IMR-90 (cell line): ENCODE data around the gene SLC34A2. TPM values are rescaled to one million over a fixed set of nuclear protein-coding genes. Genes with fewer than 3 reads are reported as not detected.

Source experiments
- ATAC-seq: fragments of 200-7000 bp; cut with Tn5 transposase; 2 replicates; pipeline ENCODE4 v1.9.1; 2020; ENCODE audit warnings: low read depth, mild to moderate bottlenecking, moderate library complexity
- BruUV-seq: library from RNA; stranded (reverse); fragments of 400-500 nt; replicated peaks from 2 replicates; lab custom pipeline; 2021; lab: Mats Ljungman, UMichigan
- CTCF ChIA-PET: fragments of 300-600 bp; formaldehyde crosslinking; extraction: SDS; loops from one replicate; lab custom pipeline; 2021; ENCODE audit warnings: antibody characterized with exemption; lab: Yijun Ruan, JAX
- POLR2A ChIA-PET: fragments of 300-600 bp; sonication (Branson Sonifier 250); formaldehyde crosslinking; loops from one replicate; lab custom pipeline; 2022; ENCODE audit warnings: antibody characterized with exemption; ENCODE audit not compliant: unreplicated experiment; lab: Charles Lee
- DNase-seq: peaks from one replicate; pipeline ENCODE4 v3.0.0; 2013
- H2AFZ ChIP-seq: replicated peaks from 2 replicates; pipeline ENCODE3; 2013; ENCODE audit warnings: low read length, mild to moderate bottlenecking; ENCODE audit not compliant: poor library complexity
- H2AK5ac ChIP-seq: 2 replicates; pipeline ENCODE4 v1.6.1; 2013; ENCODE audit warnings: low read depth, low read length, inconsistent platforms
- H2AK9ac ChIP-seq: replicated peaks from 2 replicates; pipeline ENCODE3; 2013; ENCODE audit warnings: mild to moderate bottlenecking, low read depth, low read length, moderate library complexity; ENCODE audit not compliant: poor library complexity
- H2BK120ac ChIP-seq: 2 replicates; pipeline ENCODE4 v1.6.1; 2013; ENCODE audit warnings: low read depth, low read length, inconsistent platforms
- H2BK15ac ChIP-seq: 3 replicates; pipeline ENCODE4 v1.6.1; 2013; ENCODE audit warnings: low read depth, low read length, inconsistent platforms
- H2BK20ac ChIP-seq: 2 replicates; pipeline ENCODE4 v1.6.1; 2013; ENCODE audit warnings: low read depth, mild to moderate bottlenecking, inconsistent platforms, low read length, moderate library complexity
- H2BK5ac ChIP-seq: 2 replicates; pipeline ENCODE4 v1.6.1; 2013; ENCODE audit warnings: mild to moderate bottlenecking, low read depth, low read length, inconsistent platforms; ENCODE audit not compliant: poor library complexity, severe bottlenecking
- H3K14ac ChIP-seq: replicated peaks from 2 replicates; pipeline ENCODE4 v1.6.1; 2013; ENCODE audit warnings: low read depth, low read length, inconsistent platforms
- H3K18ac ChIP-seq: 2 replicates; pipeline ENCODE4 v1.6.1; 2013; ENCODE audit warnings: low read depth, low read length, control low read depth
- H3K23ac ChIP-seq: 2 replicates; pipeline ENCODE4 v1.6.1; 2013; ENCODE audit warnings: low read depth, low read length, inconsistent platforms
- H3K27ac ChIP-seq: 2 replicates; pipeline ENCODE4 v1.5.1; 2013; ENCODE audit warnings: mild to moderate bottlenecking, control low read depth, low read length; ENCODE audit not compliant: insufficient read depth
- H3K27me3 ChIP-seq: 2 replicates; pipeline ENCODE4 v1.6.1; 2013; ENCODE audit warnings: low read length; ENCODE audit not compliant: control insufficient read depth, insufficient read depth
- H3K36me3 ChIP-seq: 2 replicates; pipeline ENCODE4 v1.6.1; 2013; ENCODE audit warnings: low read length, mixed read lengths; ENCODE audit not compliant: control insufficient read depth, insufficient read depth
- H3K4ac ChIP-seq: 2 replicates; pipeline ENCODE4 v1.6.1; 2013; ENCODE audit warnings: low read depth, low read length, inconsistent platforms
- H3K4me1 ChIP-seq: 2 replicates; pipeline ENCODE4 v1.6.1; 2013; ENCODE audit warnings: low read length, mixed read lengths; ENCODE audit not compliant: control insufficient read depth, insufficient read depth
- H3K4me2 ChIP-seq: 2 replicates; pipeline ENCODE4 v1.6.1; 2013; ENCODE audit warnings: low read depth, mild to moderate bottlenecking, control low read depth, low read length, moderate library complexity
- H3K4me3 ChIP-seq: 2 replicates; pipeline ENCODE4 v1.5.1; 2013; ENCODE audit warnings: low read depth, mild to moderate bottlenecking, control low read depth, low read length, moderate library complexity; ENCODE audit not compliant: insufficient read depth
- H3K56ac ChIP-seq: 2 replicates; pipeline ENCODE4 v1.6.1; 2013; ENCODE audit warnings: low read length, inconsistent platforms; ENCODE audit not compliant: insufficient read depth; ENCODE audit errors: extremely low read depth
- H3K79me1 ChIP-seq, 2 experiments: 2 replicates each; pipeline ENCODE4 v1.6.1; 2013; ENCODE audit warnings: low read length in 2 of 2, inconsistent platforms in 1 of 2, low read depth in 1 of 2
- H3K9ac ChIP-seq: 2 replicates; pipeline ENCODE4 v1.6.1; 2013; ENCODE audit warnings: low read depth, low read length, control low read depth
- H3K9me1 ChIP-seq: 2 replicates; pipeline ENCODE4 v1.6.1; 2013; ENCODE audit warnings: low read length, inconsistent platforms; ENCODE audit not compliant: insufficient read depth
- H3K9me3 ChIP-seq: 2 replicates; pipeline ENCODE4 v1.6.1; 2013; ENCODE audit warnings: low read length; ENCODE audit not compliant: control insufficient read depth, insufficient read depth
- H4K20me1 ChIP-seq: 2 replicates; pipeline ENCODE4 v1.6.1; 2013; ENCODE audit warnings: low read length, inconsistent platforms; ENCODE audit not compliant: insufficient read depth
- H4K5ac ChIP-seq: 2 replicates; pipeline ENCODE4 v1.6.1; 2013; ENCODE audit warnings: mild to moderate bottlenecking, low read depth, low read length, control low read depth
- H4K8ac ChIP-seq, 2 experiments: 2 replicates each; pipeline ENCODE4 v1.6.1; 2013; ENCODE audit warnings: low read depth in 2 of 2, low read length in 2 of 2, control low read depth in 1 of 2, inconsistent platforms in 1 of 2
- H4K91ac ChIP-seq: 2 replicates; pipeline ENCODE4 v1.6.1; 2013; ENCODE audit warnings: low read depth, low read length, inconsistent platforms; ENCODE audit not compliant: insufficient read depth
- BHLHE40 ChIP-seq: fragments of 150-350 bp; IDR thresholded peaks from 2 replicates; pipeline ENCODE4 v1.6.1; 2016; ENCODE audit warnings: mild to moderate bottlenecking, low read depth, low read length
- CEBPB ChIP-seq: IDR thresholded peaks from 2 replicates; pipeline ENCODE4 v1.6.1; 2012; ENCODE audit warnings: low read depth, low read length, improper control_type of control experiment
- CHD1 ChIP-seq: IDR thresholded peaks from 2 replicates; pipeline ENCODE4 v1.6.1; 2012; ENCODE audit warnings: low read depth, low read length, improper control_type of control experiment
- FOS ChIP-seq: fragments of 150-350 bp; IDR thresholded peaks from 2 replicates; pipeline ENCODE4 v1.6.1; 2016; ENCODE audit warnings: low read depth, low read length
- MAFK ChIP-seq: IDR thresholded peaks from 2 replicates; pipeline ENCODE4 v1.6.1; 2012; ENCODE audit warnings: low read depth, low read length, improper control_type of control experiment
- MAZ ChIP-seq: IDR thresholded peaks from 2 replicates; pipeline ENCODE4 v1.6.1; 2012; ENCODE audit warnings: low read depth, mild to moderate bottlenecking, low read length, improper control_type of control experiment, moderate library complexity, borderline replicate concordance
- MXI1 ChIP-seq: IDR thresholded peaks from 2 replicates; pipeline ENCODE4 v1.6.1; 2012; ENCODE audit warnings: low read depth, mild to moderate bottlenecking, low read length, moderate library complexity, borderline replicate concordance
- NFE2L2 ChIP-seq: fragments of 150-350 bp; IDR thresholded peaks from 2 replicates; pipeline ENCODE4 v1.6.1; 2016; ENCODE audit warnings: low read depth, mild to moderate bottlenecking, low read length
- POLR2A ChIP-seq: IDR thresholded peaks from 2 replicates; pipeline ENCODE4 v1.6.1; 2012; ENCODE audit warnings: mild to moderate bottlenecking, low read depth, low read length
- RAD21 ChIP-seq: IDR thresholded peaks from 2 replicates; pipeline ENCODE4 v1.6.1; 2012; ENCODE audit warnings: low read length, improper control_type of control experiment
- RCOR1 ChIP-seq: IDR thresholded peaks from 2 replicates; pipeline ENCODE4 v1.6.1; 2012; ENCODE audit warnings: mild to moderate bottlenecking, low read length, improper control_type of control experiment; ENCODE audit not compliant: insufficient replicate concordance
- RFX5 ChIP-seq: IDR thresholded peaks from 2 replicates; pipeline ENCODE4 v1.8.0; 2012; ENCODE audit warnings: low read depth, mild to moderate bottlenecking, low read length, moderate library complexity
- SMC3 ChIP-seq: fragments of 150-350 bp; IDR thresholded peaks from 2 replicates; pipeline ENCODE4 v1.6.1; 2016; ENCODE audit warnings: low read depth, mild to moderate bottlenecking, antibody characterized with exemption, low read length, moderate library complexity
- WGBS, 2 experiments: methylation state at CpG; one replicate each; pipeline versions ENCODE4 v1.1.5 to v1.1.7; 2013; ENCODE audit warnings: missing lambda C conversion rate in 2 of 2; ENCODE audit not compliant: insufficient read length in 1 of 2; ENCODE audit errors: extremely low coverage in 2 of 2; 5-methylcytosine and 5-hydroxymethylcytosine counted together
- dilution Hi-C: fragments of 300-500 bp; cut with HindIII; formaldehyde crosslinking; loops from one replicate; pipeline ENCODE4 v1.14.3; 2018; ENCODE audit warnings: low sequenced_read_pairs; ENCODE audit not compliant: unreplicated experiment
- in situ Hi-C: fragments of 300-500 bp; cut with MboI; formaldehyde crosslinking; loops from 3 replicates; pipeline ENCODE4 v1.14.3; 2019; ENCODE audit warnings: low sequenced_read_pairs, inconsistent platforms, mixed read lengths
- intact Hi-C: fragments of 100-400 bp; cut with micrococcal nuclease; formaldehyde crosslinking; loops from 2 replicates; pipeline ENCODE4 v1.10.0; 2022
- polyA plus RNA-seq, 3 experiments: library from polyadenylated mRNA; depleted of rRNA; stranded (reverse); fragments of >200 nt; gene quantifications; 2 replicates each; pipeline ENCODE4 v1.2.3, GENCODE V29; 2012; ENCODE audit warnings: low replicate concordance in 1 of 3
- total RNA-seq: library from RNA; depleted of rRNA; stranded (reverse); fragments of >200 nt; gene quantifications from 2 replicates; pipeline ENCODE4 v1.2.3, GENCODE V29; 2012
- TF ChIP-seq, protein P1 (sequence below): fragments of 150-350 bp; IDR thresholded peaks from 2 replicates; pipeline ENCODE4 v1.6.1; 2016; ENCODE audit warnings: low read depth, mild to moderate bottlenecking, low read length, moderate library complexity, borderline replicate concordance
- TF ChIP-seq, protein P2 (sequence below): conservative IDR thresholded peaks from 2 replicates; pipeline ENCODE4 v1.5.1; 2012; ENCODE audit warnings: mild to moderate bottlenecking, low read depth, low read length, improper control_type of control experiment
- TF ChIP-seq, protein P3 (sequence below): fragments of 150-350 bp; IDR thresholded peaks from 2 replicates; pipeline ENCODE4 v1.6.1; 2017; ENCODE audit warnings: mild to moderate bottlenecking, antibody characterized with exemption, low read length, low read depth

SLC34A2 gene
- total and polyA plus RNA-seq, 2 of the 4 experiments (the other 2 are of a cell fraction): not detected

DNA sequence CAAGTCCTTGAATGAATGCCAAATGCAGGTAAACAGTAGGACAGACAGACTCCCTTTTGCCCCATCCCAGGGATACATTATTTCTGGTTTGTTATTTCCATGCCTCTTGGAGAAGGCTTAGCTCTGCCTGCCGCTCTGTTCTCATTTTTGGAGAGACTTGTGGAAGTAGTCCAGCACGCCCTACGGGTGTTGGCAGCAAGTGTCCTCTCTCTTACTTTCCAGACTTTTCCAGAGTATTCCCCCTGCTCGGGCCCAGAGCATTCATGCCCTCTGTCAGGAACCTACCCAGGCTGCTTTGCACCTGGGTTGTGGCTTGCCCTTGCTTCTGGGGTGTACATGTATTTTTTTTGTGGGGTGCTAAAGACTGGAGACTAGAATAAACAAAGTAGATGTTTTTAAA, 15.3 kb downstream of the SLC34A2 start:
- dilution Hi-C loops: no loop called here

More for the DNA sequence above, 15.3 kb downstream of the SLC34A2 start:
- no peak overlapping the region for H2AFZ ChIP-seq
- in situ Hi-C loops (no loop called here), intact Hi-C loops (no loop called here)
- no peak overlapping the region for H2BK15ac ChIP-seq
- no peak for TF ChIP-seq RFX5
- no peak for TF ChIP-seq POLR2A
- TF ChIP-seq MAFK: no peak
- no peak for TF ChIP-seq RAD21
- TF ChIP-seq, protein P1, sequence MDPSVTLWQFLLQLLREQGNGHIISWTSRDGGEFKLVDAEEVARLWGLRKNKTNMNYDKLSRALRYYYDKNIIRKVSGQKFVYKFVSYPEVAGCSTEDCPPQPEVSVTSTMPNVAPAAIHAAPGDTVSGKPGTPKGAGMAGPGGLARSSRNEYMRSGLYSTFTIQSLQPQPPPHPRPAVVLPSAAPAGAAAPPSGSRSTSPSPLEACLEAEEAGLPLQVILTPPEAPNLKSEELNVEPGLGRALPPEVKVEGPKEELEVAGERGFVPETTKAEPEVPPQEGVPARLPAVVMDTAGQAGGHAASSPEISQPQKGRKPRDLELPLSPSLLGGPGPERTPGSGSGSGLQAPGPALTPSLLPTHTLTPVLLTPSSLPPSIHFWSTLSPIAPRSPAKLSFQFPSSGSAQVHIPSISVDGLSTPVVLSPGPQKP: no peak
- TF ChIP-seq MXI1: no peak
- TF ChIP-seq NFE2L2: no peak
- TF ChIP-seq CEBPB: no peak
- no peak for TF ChIP-seq CHD1
- TF ChIP-seq, protein P2, sequence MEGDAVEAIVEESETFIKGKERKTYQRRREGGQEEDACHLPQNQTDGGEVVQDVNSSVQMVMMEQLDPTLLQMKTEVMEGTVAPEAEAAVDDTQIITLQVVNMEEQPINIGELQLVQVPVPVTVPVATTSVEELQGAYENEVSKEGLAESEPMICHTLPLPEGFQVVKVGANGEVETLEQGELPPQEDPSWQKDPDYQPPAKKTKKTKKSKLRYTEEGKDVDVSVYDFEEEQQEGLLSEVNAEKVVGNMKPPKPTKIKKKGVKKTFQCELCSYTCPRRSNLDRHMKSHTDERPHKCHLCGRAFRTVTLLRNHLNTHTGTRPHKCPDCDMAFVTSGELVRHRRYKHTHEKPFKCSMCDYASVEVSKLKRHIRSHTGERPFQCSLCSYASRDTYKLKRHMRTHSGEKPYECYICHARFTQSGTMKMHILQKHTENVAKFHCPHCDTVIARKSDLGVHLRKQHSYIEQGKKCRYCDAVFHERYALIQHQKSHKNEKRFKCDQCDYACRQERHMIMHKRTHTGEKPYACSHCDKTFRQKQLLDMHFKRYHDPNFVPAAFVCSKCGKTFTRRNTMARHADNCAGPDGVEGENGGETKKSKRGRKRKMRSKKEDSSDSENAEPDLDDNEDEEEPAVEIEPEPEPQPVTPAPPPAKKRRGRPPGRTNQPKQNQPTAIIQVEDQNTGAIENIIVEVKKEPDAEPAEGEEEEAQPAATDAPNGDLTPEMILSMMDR: no peak
- TF ChIP-seq RCOR1: no peak
- TF ChIP-seq BHLHE40: no peak
- TF ChIP-seq FOS: no peak
- no peak for TF ChIP-seq MAZ
- no peak for TF ChIP-seq SMC3
- TF ChIP-seq, protein P3, sequence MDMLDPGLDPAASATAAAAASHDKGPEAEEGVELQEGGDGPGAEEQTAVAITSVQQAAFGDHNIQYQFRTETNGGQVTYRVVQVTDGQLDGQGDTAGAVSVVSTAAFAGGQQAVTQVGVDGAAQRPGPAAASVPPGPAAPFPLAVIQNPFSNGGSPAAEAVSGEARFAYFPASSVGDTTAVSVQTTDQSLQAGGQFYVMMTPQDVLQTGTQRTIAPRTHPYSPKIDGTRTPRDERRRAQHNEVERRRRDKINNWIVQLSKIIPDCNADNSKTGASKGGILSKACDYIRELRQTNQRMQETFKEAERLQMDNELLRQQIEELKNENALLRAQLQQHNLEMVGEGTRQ: no peak
- no peak overlapping the region for H2AK9ac ChIP-seq
- no CpG with 5 or more reads among the region's 4 CpGs for WGBS, 2 experiments
- H3K4me1 ChIP-seq: no peaks in the 10 kb centered on the region
- DNase-seq: no peak
- H3K36me3 ChIP-seq: no peaks in the 10 kb centered on the region
- CTCF ChIA-PET: no interaction called here
- H3K4me3 ChIP-seq: no peak overlapping the region
- no peaks in the 10 kb centered on the region for H3K9me1 ChIP-seq
- no peak overlapping the region for H4K5ac ChIP-seq
- no peak overlapping the region for H3K14ac ChIP-seq
- no peaks in the 10 kb centered on the region for H3K9me3 ChIP-seq
- H3K4ac ChIP-seq: no peak overlapping the region
- H2BK5ac ChIP-seq: no peak overlapping the region
- no peak overlapping the region for H2AK5ac ChIP-seq
- POLR2A ChIA-PET: no interaction called here
- H4K8ac ChIP-seq: no peak overlapping the region
- no peak overlapping the region for H3K27ac ChIP-seq
- H3K18ac ChIP-seq: no peak overlapping the region
- H3K56ac ChIP-seq: no peak overlapping the region
- no TSS peak for BruUV-seq
- no peak overlapping the region for H2BK120ac ChIP-seq
- no peak overlapping the region for H3K23ac ChIP-seq
- no peaks in the 10 kb centered on the region for H4K20me1 ChIP-seq
- H3K27me3 ChIP-seq: peaks cover 10% of the 10 kb centered on the region
- ATAC-seq: no peak
- no peak overlapping the region for H3K4me2 ChIP-seq
- H3K79me1 ChIP-seq: no peaks in the 10 kb centered on the region
- H4K91ac ChIP-seq: no peak overlapping the region
- H3K9ac ChIP-seq: no peak overlapping the region
- H2BK20ac ChIP-seq: no peak overlapping the region
